ENCODE measurements around the gene CLIP2.
"Not testable (repeated sequence)": the region's sequence is repeated elsewhere in the genome, so short reads cannot be mapped to it uniquely, and the experiment has no call there.

The CLIP2 gene

DNA sequence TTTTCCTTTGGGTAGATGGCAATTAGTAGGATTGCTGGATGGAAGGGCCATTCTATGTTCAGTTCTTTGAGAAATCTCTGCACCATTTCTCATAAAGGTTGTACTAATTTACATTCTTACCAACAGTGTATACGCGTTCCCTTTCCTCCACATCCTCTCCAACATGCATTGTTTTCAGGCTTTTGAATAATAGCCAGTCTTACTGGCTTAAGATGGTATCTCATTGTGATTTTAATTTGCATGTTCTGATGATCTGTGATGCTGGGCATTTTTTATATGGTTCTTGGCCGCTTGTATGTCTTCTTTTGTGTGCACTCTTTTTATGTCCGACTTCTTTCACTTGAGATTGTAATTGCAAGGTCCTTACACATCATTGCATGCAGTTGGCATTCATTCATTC, 11.7 kb downstream of the CLIP2 start:
- no peak for DNase-seq

DNA sequence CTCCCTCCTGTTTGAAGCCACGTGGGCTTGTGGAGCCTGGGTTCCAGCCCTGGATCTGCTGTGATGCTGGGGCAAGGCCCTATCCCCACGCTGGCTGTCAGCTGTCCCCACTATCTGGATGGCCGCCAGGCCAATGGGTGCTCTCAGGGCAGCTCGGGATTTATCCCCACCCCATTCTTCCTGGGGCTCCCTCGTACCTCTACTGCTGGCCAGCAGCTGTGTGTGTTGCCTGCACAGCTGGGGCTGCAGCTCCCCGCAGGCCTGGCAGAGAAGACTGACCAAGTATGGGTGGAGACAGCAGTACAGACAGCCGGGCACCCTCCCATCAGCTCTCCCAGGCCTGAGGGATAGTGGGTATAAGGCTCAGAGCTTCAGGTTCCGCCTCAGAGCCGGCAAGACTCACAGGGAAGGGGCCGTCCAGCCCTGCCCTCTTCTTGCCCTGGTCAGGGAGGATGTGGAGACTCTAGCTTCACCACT, 13.6 kb downstream of the CLIP2 start:
- DNase-seq, result no peak

DNA sequence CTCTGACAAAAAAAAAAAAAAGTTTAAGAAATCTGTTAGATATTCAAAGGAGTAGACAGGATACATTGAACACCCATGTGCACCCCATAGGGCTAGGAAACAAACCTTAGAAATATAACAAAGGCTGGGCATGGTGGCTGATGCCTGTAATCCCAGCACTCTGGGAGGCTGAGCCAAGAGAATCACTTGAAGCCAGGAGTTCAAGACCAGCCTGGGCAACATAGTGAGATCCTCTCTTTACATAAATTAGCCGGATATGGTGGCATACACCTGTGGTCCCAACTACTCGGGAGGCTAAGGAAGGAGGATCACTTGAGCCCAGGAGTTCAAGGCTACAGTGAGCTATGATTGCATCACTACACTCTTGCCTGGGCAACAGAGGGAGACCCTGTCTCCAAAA, 15.3 kb downstream of the CLIP2 start:
- no peak for DNase-seq

DNA sequence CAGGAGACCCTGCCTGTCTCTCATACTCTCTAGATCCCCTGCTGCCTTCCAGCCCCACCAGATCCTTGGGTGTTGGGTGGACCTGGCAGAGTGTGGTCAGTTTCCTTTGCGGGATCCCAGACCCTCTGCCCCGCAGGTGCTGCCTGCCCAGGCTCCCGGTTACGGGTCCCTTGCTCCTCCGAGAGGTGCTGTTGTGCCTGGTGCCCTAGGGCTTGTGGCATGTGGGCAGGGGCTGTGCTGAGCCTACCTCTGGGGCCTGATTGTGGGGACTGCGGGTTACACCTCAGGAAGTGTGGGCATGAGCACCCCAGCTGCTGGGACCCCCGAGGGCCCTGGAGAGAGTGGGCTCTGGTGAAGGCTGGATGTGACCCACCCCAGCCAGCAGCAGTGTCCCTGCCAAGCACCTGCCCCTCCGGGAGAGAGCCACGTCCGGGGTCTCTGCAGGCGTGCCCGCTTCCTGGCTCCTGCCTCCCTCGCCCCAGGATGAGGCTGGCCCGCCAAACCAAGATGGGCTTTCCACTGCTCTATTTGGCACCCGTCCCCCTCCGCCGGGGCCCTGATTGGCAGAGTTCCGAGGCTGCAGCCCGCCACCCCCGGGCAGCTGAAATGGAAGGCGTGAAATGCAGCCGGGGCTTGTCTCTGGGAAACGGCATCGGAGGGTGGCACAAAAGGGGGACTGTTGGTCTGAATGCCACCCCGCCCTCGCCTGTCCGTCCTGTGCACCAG, 17.0 kb downstream of the CLIP2 start:
- no peak for DNase-seq

DNA sequence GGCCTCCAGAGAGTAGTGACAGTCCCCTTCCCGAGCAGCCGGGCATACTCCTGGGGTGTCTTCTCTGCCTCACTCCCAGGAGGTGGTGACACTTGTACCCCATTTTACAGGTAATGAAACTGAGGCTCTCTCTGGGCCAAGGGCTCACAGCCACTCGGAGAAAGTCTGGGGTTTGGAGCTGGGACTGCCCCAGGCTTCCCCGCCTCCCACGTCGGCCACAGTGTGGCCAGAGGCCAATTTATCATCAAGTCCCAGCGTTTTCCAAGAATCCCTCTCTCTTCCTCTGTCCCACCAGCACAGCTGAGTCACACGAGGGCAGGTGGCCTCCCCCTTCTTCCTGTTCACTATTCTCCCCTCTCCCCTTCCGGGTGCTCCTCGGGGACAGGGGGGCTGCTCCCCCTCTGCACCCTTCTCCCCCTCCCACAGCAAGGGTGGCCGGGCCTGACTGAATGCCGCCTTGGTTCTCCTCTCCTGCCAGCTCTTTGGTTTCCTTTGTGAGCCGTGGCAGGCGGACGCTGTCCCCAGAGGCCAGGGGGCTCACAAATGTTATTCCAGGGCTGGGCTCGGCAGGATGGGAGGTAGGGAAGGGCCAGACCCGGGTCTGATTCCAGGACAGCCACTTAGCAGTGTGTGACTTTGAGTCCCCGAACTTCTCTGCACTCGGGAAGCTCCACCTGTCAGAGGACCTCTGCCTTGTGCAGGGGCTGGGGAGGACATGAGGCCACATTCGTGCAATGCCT, 17.7 kb downstream of the CLIP2 start:
- no peak for DNase-seq

DNA sequence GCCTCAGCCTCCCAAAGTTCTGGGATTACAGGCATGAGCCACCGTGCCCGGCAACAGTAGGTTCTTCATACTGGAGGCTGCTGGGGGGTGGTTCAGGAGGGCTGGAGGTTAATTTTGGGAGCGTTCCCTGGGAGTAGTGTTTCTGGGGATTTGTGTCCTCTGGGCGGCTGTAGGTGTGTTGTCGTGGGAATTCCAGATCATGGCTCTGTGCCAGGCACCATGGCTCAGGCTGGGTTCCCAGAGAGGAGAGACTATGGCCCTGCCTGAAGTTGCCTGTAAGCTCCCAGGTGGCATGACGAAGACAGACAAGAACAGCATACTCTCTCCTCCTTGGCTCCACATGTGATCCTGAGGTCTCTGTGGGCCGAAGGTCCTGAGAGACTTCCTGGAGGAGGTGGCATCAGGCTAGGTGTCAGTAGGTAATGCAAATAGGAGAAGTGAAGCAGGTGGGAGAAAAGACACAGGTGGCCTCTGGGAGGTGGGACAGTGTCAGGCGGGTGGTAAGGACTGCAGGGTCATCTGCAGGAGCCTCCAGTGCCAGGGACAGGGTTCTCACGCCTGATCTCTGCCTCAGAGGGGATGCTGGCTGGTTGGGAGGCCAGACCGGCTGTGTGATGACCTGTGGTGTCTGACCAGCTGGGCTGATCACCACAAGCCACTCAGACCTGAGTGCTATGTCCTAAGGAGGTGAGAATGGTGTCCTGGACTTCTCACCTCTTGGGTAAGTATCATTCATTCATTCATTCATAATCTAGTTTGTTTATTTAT, 18.7 kb downstream of the CLIP2 start:
- no peak for DNase-seq

DNA sequence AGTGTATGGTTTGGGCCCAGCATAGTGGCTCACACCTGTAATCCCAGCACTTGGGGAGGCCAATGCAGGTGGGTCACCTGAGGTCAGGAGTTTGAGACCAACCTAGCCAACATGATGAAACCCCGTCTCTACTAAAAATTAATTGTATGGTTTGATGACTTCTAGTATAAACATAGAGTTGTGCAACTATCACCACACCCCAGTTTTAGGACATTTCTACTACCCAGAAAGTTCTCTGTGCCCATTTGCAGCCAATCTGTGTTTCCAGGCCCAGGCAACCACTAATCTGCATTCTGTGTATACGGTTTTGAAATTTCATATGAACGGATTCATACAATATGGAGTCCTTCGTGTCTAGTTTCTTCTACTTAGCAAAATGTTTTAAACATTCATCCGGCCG, 20.0 kb downstream of the CLIP2 start:
- DNase-seq, result no peak

DNA sequence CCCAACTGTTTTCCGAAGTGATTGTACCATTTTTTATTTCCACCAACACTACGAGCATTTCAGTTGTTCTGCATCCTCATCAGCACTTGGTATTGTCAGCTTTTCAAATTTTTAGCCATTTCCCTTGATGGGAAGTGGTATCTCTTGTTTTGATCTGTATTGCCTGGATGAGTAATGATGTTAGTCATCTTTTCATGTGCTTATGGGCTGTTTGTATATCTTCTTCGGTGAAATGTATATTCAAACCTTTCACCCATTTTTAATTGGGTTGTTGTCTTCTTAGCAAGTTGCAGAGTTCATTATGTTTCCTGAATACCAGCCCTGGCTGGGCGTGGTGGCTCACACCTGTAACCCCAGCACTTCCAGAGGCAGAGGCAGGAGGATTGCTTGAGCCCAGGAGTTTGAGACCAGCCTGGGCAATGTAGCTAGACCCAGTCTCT, 22.1 kb downstream of the CLIP2 start:
- peak; percentile 41 for DNase-seq

DNA sequence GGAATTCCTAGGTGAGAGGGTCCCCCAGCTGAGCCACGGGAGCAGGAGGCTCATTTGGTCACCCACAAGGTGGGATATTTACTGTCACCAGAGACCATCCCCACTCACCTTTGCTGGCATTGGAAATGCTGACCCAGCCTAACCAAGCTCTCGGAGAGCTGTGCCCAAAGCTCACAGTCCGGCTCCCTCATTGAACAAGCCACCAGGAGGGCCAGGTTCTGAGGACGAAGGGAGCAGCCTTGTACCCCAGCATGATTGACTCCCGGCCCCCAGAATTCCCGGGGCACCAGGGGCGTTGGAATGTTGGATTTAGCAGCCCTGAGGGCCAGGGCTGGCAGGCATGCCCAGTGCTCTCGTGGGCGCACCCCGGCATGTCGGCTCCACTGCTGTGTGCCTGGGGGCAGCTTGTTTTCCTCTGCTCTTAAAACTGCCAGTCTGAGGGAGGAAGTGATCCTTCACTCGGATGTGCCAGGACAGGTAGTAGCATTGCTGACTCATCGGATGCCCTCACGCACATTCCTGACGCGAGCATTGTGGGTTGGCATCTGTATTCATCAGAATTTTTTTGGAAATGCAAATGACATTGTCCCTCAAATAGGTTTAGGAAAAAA, 23.3 kb downstream of the CLIP2 start:
- DNase-seq, result peak; percentile 28

DNA sequence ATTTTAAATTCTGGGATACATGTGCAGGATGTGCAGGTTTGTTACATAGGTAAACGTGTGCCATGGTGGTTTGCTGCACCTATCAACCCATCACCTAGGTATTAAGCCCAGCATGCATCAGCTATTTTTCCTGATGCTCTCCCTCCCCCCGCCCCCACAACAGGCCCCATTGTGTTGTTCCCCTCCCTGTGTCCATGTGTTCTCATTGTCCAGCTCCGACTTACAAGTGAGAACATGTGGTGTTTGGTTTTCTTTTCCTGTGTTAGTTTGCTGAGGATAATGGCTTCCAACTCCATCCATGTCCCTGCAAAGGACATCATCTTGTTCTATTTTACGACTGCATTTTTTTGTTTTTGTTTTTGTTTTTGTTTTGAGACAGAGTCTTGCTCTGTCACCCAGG, 26.7 kb downstream of the CLIP2 start:
- DNase-seq, result not testable (repeated sequence)

DNA sequence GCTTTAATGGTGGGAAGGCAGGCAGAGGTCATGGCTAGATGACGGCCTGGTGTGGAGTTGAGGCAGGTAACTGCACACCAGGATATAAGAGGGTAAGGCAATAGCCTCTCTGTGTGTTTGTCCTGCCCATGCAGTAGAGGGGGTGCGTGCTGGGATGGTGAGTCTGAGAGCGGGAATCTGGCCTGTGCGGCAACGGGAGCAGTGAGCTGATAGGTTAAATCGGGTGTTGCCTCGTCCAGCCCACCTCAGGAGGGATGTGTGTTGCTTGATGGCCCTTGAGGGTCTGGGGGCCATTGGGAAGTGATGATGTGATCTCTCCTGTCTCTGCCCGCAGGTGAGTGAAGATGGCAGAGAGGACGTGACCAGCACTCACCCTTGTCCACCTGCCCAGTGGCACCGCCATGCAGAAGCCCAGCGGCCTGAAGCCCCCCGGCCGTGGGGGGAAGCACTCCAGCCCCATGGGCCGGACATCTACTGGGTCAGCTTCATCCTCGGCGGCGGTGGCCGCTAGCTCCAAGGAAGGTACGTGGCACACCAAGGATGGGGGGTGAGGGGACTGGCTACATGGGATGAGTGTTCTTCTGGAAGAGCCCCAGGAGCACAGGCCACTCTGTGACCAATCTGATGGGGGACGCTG, 28.1 kb downstream of the CLIP2 start:
- DNase-seq, result no peak

DNA sequence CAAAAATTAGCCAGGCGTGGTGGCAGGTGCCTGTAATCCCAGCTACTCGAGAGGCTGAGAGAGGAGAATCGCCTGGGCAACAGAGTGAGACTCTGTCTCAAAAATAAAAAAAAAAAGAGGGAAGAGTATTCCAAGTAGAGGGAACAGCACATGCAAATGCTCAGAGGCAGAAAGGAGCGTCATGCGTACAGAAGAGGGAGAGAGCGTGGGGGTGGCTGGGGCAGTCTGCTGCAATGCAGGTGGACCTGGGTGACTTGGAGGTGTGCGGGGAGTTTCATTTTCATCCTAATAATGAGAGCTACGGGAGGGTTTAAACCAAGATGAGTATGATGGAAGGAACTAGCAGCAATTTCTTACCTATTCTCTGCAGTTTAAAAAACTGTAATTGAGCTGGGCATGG, 28.8 kb downstream of the CLIP2 start:
- DNase-seq, result no peak

DNA sequence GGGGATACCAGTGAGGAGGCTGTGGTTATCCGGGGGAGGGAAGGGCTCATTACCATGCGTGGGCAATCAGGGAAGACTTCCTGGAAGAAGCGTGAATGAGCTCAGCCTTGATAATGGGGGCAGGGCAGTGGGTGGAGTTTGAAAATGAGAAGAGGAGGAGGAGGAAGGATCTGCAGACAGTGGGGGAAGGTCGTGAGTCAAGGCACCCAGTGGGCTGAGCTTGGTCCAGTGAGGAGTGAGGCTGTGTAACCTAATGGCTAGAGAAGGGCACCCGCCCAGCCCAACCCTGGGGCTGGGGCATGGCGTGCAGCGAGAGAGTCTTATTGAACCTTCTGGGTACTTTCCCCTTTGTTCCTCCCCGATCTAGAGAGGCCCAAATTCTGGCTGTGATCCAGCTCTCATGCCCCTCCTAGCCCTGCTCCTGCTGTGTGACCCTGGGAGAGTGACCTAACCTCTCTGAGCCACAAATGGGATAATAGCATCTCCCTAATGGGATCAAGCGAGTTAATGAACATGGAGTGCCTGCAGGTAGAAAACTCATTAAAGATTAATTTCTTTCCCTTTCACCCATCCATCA, 31.5 kb downstream of the CLIP2 start:
- DNase-seq, result no peak

DNA sequence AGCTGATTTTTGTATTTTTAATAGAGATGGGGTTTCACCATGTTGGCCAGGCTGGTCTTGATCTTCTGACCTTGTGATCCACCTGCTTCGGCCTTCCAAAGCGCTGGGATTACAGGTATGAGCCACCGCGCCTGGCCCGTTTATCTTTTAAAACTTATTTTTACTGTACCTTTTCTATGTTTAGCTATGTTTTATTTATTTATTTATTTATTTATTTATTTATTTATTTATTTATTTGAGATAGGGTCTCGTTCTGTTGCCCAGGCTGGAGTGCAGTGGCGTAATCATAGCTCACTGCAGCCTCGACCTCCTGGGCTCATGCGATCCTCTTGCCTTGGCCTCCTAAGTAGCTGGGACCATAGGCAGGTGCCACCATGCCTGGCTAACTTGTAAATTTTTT, 33.7 kb downstream of the CLIP2 start:
- not testable (repeated sequence) for DNase-seq

DNA sequence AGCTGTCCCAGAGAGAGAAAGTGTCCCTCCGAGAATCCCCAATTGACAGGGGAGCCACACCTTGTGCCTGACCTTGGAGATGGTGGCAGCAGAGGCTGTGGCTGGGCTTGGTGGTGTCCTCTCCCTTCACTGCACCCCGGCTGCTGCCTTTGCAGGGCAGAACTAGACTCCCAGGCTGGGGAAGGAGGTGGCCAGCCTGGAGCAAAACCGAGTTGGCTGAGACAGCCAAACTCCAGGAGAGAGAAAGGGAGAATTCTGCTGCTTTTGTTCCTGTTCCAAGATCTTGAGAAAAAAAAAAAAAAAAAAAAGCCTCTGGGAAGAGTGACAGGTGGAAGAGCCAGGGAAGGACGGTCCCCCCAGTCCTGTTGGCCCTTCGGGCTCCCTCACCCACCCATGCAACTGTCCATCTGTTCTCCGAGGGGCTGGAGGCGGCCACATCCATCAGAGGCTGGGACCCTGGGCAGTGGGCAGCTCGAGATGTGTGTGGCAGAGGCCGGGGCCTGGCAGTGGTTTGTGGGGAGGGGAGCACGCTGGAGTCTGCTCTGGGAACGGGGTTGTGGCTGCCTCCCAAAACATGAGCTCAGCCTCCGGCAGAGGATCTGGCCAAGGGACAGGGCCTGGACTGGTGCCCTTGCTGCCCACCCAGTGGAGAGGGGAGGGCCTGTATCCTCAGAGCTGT, 35.5 kb downstream of the CLIP2 start:
- no peak for DNase-seq

DNA sequence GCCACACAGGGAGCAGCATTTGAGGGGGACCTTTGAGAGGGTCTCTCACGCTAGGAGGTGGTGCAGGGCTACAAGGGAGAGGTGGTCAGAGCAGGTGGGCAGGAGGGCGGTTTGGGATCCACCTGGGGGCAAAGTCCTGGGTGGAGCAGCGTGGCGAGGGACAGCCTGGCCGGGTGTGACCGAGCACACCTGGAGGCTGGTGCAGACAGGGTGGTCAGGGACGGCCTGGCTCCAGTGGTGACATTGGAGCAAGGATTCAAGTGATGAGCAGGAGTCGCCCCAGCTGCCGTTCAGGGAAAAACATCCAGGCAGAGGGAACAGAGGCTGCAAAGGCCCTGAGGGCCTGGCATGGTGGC, 36.0 kb downstream of the CLIP2 start:
- no peak for DNase-seq

DNA sequence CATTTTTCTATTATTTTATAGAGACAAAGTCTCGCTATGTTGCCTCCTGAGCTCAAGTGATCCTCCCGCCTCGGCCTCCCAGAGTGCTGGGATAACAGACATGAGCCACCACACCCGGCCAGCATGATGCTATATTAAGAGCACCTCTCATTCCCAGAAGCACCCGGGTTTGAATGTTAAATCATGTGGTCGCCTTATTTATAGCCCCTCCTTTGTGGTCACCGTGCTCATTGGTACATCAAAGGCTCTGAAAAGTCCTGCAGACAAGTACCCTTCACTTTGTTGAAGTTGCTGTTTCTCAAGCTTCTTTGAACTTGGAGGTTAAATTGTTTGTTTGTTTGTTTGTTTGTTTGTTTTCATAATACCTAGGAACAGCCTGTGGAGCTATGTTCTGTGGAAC, 40.0 kb downstream of the CLIP2 start:
- DNase-seq, result no peak

DNA sequence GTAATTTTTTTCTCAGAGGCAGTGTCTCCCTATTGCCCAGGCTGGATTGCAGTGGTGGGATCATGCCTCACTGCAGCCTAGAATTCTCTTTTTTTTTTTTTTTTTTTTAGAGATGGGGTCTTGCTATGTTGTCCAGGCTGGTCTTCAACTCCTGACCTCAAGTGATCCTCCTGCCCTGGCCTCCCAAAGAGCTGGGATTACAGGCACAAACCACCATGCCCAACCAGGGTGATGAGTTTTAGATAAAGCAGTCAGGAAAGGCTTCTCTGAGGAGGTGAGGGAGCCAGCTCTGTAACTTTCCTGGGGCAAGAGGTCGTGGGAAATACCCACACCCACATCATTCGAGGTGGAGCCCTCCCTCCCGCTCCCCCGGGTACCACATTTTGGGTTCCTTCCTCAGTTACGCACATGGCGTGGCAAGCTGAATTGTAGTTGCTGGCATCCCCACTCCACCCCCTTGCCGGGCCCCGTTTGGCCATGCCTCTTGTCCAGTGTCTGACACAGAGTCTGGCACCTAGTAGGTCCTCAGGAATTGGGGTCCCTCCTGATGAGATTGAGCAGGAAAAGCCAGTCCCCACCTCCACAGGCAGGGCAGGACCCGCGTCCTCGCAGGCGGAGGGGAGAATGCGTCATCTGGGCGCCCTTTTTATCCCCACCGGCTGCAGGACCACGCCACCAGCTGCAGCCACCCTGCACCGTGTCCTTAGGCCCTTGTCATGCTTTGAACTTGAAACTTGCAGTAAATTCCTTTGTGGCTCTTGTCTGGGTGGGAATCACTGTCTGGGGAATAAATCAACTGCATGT, 43.4 kb downstream of the CLIP2 start:
- DNase-seq, result no peak

DNA sequence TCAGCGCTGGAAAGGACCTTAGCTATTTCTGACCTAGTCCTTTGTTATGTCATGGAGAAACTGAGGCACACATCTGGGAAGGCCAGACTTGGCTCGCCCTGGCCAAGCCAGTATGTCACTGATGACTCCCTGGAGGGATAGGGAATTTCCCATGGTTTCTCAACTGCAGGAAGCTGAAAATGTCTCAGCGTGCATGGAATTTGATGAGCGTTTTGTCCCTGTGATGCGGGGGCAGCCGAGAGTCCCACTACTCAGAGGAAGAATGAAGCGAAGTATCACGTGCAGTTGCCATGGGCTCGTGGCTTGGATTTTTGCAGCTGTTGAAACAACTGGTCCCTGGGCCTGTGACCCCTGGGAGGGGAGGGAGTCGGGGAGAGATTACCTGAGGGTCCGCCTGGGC, 44.8 kb downstream of the CLIP2 start:
- no peak for DNase-seq

DNA sequence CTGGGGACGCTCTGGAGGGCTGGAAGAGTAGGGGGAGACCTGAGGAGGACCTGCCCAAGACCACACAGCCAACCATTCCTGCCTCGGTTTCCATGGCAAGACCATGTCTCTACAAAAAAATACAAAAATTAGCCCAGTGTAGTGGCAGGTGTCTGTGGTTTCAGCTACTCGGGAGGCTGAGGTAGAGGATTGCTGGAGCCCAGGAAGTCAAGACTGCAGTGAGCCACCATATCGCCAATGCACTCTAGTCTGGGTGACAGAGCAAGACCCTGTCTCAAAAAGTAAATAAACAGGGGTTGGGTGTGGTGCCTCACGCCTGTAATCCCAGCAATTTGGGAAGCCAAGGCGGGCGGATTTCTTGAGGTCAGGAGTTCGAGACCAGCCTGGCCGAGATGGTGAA, 48.7 kb downstream of the CLIP2 start:
- no peak for DNase-seq
